ENCODE measurements around the gene CD4. TPM values are rescaled to one million over a fixed set of nuclear protein-coding genes. Genes with fewer than 3 reads are reported as not detected.

CD4 gene
- total RNA-seq, 1 experiment from 2014 or later, result 0.42 TPM

GRCh38 chr12:6745741-6746525 is 43.4 kb upstream of the CD4 start:
- BruUV-seq (replicated peaks), result no TSS peak

GRCh38 chr12:6747216-6747615 is 42.1 kb upstream of the CD4 start:
- H3K4me3 ChIP-seq (replicated peaks in 1 of 2; ENCODE audit: low read depth in 1 of 2, low read length in 2 of 2), result no peak overlapping the region
- ChIA-PET RAD21 (ENCODE audit: low non-redundant PET in 1 of 2, low total read pairs in 2 of 2, uncharacterized antibody in 2 of 2, unreplicated experiment in 2 of 2) (no interaction called here), POLR2A (no interaction called here), CTCF (no interaction called here)
- H3K27ac ChIP-seq (ENCODE audit: low read depth, low read length), result no peak overlapping the region
- intact Hi-C loops (cut with micrococcal nuclease), result no loop called here
- no peak for ATAC-seq
- H3K4me1 ChIP-seq (ENCODE audit: control insufficient read depth in 1 of 2, insufficient read depth in 2 of 2, low read length in 2 of 2), result peaks cover 6 to 20% of the 10 kb centered on the region in 2 experiments; a peak in 3 of 4 replicates
- no peak overlapping the region for H3K4me2 ChIP-seq (ENCODE audit: low read length)
- no peak overlapping the region for H3K9ac ChIP-seq (ENCODE audit: low read length)
- DNase-seq (ENCODE audit: low read depth, low spot score), result no peak
- peaks cover 41 to 57% of the 10 kb centered on the region in 2 experiments; a peak in 3 of 4 replicates for H3K36me3 ChIP-seq (ENCODE audit: control insufficient read depth in 1 of 2, insufficient read depth in 2 of 2, low read length in 2 of 2)
- no peaks in the 10 kb centered on the region for H3K9me3 ChIP-seq (ENCODE audit: control insufficient read depth in 1 of 2, insufficient read depth in 1 of 2, low read depth in 1 of 2, low read length in 2 of 2)
- peaks cover 23% of the 10 kb centered on the region for H3K79me2 ChIP-seq (ENCODE audit: insufficient read depth, low read length)
- TF ChIP-seq POLR2A (IDR thresholded peaks at IDR 0.05; ENCODE audit: borderline replicate concordance, extremely low read depth, insufficient read depth, insufficient read length) (no peak), EGR1 (IDR thresholded peaks at IDR 0.05; ENCODE audit: low read depth) (no peak), POLR2AphosphoS5 (IDR thresholded peaks at IDR 0.05; ENCODE audit: low read depth, low read length) (no peak), SP1 (IDR thresholded peaks at IDR 0.05; ENCODE audit: low read depth) (no peak), CBX3 (IDR thresholded peaks at IDR 0.05; ENCODE audit: low read depth) (no peak), TCF7L2 (IDR thresholded peaks at IDR 0.05; ENCODE audit: borderline replicate concordance, extremely low read depth, insufficient read depth, insufficient read length) (no peak), ZBTB33 (IDR thresholded peaks at IDR 0.05; ENCODE audit: extremely low read depth, insufficient replicate concordance, low read length) (no peak), RAD21 (IDR thresholded peaks at IDR 0.05; ENCODE audit: low read depth) (no peak), ZFX (IDR thresholded peaks at IDR 0.05) (no peak), SRF (IDR thresholded peaks at IDR 0.05; ENCODE audit: low read depth) (no peak), JUND (IDR thresholded peaks at IDR 0.05) (no peak), EZH2phosphoT487 (IDR thresholded peaks at IDR 0.05; ENCODE audit: borderline replicate concordance) (no peak)
- TF ChIP-seq, protein P1, sequence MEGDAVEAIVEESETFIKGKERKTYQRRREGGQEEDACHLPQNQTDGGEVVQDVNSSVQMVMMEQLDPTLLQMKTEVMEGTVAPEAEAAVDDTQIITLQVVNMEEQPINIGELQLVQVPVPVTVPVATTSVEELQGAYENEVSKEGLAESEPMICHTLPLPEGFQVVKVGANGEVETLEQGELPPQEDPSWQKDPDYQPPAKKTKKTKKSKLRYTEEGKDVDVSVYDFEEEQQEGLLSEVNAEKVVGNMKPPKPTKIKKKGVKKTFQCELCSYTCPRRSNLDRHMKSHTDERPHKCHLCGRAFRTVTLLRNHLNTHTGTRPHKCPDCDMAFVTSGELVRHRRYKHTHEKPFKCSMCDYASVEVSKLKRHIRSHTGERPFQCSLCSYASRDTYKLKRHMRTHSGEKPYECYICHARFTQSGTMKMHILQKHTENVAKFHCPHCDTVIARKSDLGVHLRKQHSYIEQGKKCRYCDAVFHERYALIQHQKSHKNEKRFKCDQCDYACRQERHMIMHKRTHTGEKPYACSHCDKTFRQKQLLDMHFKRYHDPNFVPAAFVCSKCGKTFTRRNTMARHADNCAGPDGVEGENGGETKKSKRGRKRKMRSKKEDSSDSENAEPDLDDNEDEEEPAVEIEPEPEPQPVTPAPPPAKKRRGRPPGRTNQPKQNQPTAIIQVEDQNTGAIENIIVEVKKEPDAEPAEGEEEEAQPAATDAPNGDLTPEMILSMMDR (IDR thresholded peaks at IDR 0.05 in 2 of 3, conservative IDR thresholded peaks at IDR 0.05 in 1 of 3; ENCODE audit: borderline replicate concordance in 1 of 3, insufficient read depth in 1 of 3, low read depth in 2 of 3, low read length in 2 of 3), result no peak
- no peaks in the 10 kb centered on the region for H3K9me2 ChIP-seq (ENCODE audit: insufficient read depth)
- no peak overlapping the region for H2AFZ ChIP-seq (ENCODE audit: low read depth, low read length, poor library complexity, severe bottlenecking)
- H3K27me3 ChIP-seq (ENCODE audit: insufficient read depth, low read length), result no peaks in the 10 kb centered on the region
- no peaks in the 10 kb centered on the region for H4K20me1 ChIP-seq (ENCODE audit: insufficient read depth)
- no TSS peak for BruUV-seq (replicated peaks)

More at GRCh38 chr12:6745741-6746525, 43.4 kb upstream of the CD4 start:
- CTCF ChIA-PET, result no interaction called here
- intact Hi-C loops (cut with micrococcal nuclease), result no loop called here
- TF ChIP-seq JUND (IDR thresholded peaks at IDR 0.05) (no peak), TCF7L2 (IDR thresholded peaks at IDR 0.05; ENCODE audit: borderline replicate concordance, extremely low read depth, insufficient read depth, insufficient read length) (no peak), EGR1 (IDR thresholded peaks at IDR 0.05; ENCODE audit: low read depth) (no peak)
- Histone ChIP-seq H3K79me2 (ENCODE audit: insufficient read depth, low read length) (peaks cover 11% of the 10 kb centered on the region; the same call in 1 of the 2 replicates), H4K20me1 (ENCODE audit: insufficient read depth) (no peaks in the 10 kb centered on the region), H3K27me3 (ENCODE audit: insufficient read depth, low read length) (no peaks in the 10 kb centered on the region), H3K36me3 (ENCODE audit: control insufficient read depth in 1 of 2, insufficient read depth in 2 of 2, low read length in 2 of 2) (peaks cover 34 to 45% of the 10 kb centered on the region in 2 experiments; a peak in 3 of 4 replicates), H3K9ac (ENCODE audit: low read length) (no peak overlapping the region), H2AFZ (ENCODE audit: low read depth, low read length, poor library complexity, severe bottlenecking) (no peak overlapping the region), H3K4me3 (replicated peaks in 1 of 2; ENCODE audit: low read depth in 1 of 2, low read length in 2 of 2) (no peak overlapping the region), H3K9me2 (ENCODE audit: insufficient read depth) (no peaks in the 10 kb centered on the region), H3K4me1 (ENCODE audit: control insufficient read depth in 1 of 2, insufficient read depth in 2 of 2, low read length in 2 of 2) (peaks cover 0 to 12% of the 10 kb centered on the region in 2 experiments; a peak in 2 of 4 replicates), H3K4me2 (ENCODE audit: low read length) (no peak overlapping the region), H3K9me3 (ENCODE audit: control insufficient read depth in 1 of 2, insufficient read depth in 1 of 2, low read depth in 1 of 2, low read length in 2 of 2) (no peaks in the 10 kb centered on the region), H3K27ac (ENCODE audit: low read depth, low read length) (no peak overlapping the region)
- RAD21 ChIA-PET (ENCODE audit: low non-redundant PET in 1 of 2, low total read pairs in 2 of 2, uncharacterized antibody in 2 of 2, unreplicated experiment in 2 of 2), result no interaction called here
- no peak for DNase-seq (ENCODE audit: low read depth, low spot score)
- POLR2A ChIA-PET, result interaction anchor here (0.6 to 1.6 kb wide), 2 partner anchors 7 to 38 kb away, joined by 3 to 4 read pairs; partner anchors contain the start of gene MLF2
- peak; percentile 37 for ATAC-seq
